DOHH2 (cell line): ENCODE measurements around the gene SLC44A1.

Source experiments
- H3F3A ChIP-seq: fragments of 200-600 bp; sonication (generic), shearing (Covaris generic); 2 replicates; pipeline ENCODE4 v1.6.0; 2016; ENCODE audit warnings: antibody characterized with exemption, mild to moderate bottlenecking; ENCODE audit not compliant: control insufficient read depth, insufficient read depth
- H3K27ac ChIP-seq: fragments of 200-600 bp; sonication (generic); 2 replicates; pipeline ENCODE4 v1.5.1; 2014; ENCODE audit warnings: low read depth, mild to moderate bottlenecking, low read length, moderate library complexity
- H3K27me3 ChIP-seq: fragments of 200-600 bp; sonication (generic); 2 replicates; pipeline ENCODE4 v1.6.1; 2014; ENCODE audit warnings: mild to moderate bottlenecking, low read length, mixed read lengths; ENCODE audit not compliant: control insufficient read depth
- H3K36me3 ChIP-seq: fragments of 200-600 bp; sonication (generic); 2 replicates; pipeline ENCODE4 v1.6.1; 2014; ENCODE audit warnings: mild to moderate bottlenecking, low read length, moderate library complexity, mixed read lengths; ENCODE audit not compliant: control insufficient read depth
- H3K4me1 ChIP-seq: fragments of 200-600 bp; sonication (generic); 2 replicates; pipeline ENCODE4 v1.6.1; 2014; ENCODE audit warnings: mild to moderate bottlenecking, low read length, mixed read lengths; ENCODE audit not compliant: control insufficient read depth
- H3K4me2 ChIP-seq: fragments of 200-600 bp; sonication (generic); 2 replicates; pipeline ENCODE4 v1.6.0; 2014; ENCODE audit warnings: mild to moderate bottlenecking, low read length, moderate library complexity
- H3K4me3 ChIP-seq: fragments of 200-600 bp; sonication (generic); 2 replicates; pipeline ENCODE4 v1.5.1; 2014; ENCODE audit warnings: mild to moderate bottlenecking, low read length, mixed read lengths
- H3K79me2 ChIP-seq: fragments of 200-600 bp; sonication (generic); 2 replicates; pipeline ENCODE4 v1.6.1; 2014; ENCODE audit warnings: mild to moderate bottlenecking, low read length, mixed read lengths; ENCODE audit not compliant: control insufficient read depth
- H3K9me2 ChIP-seq: fragments of 200-600 bp; sonication (generic); replicated peaks from 2 replicates; pipeline ENCODE4 v1.6.1; 2014; ENCODE audit warnings: mild to moderate bottlenecking, low read length, mixed read lengths; ENCODE audit not compliant: control insufficient read depth
- H3K9me3 ChIP-seq: fragments of 200-600 bp; sonication (generic); 2 replicates; pipeline ENCODE4 v1.6.1; 2014; ENCODE audit warnings: antibody characterized with exemption, low read length, mixed read lengths; ENCODE audit not compliant: control insufficient read depth, insufficient read depth
- H4K20me1 ChIP-seq: fragments of 200-600 bp; sonication (generic); 2 replicates; pipeline ENCODE4 v1.6.0; 2014; ENCODE audit warnings: low read depth, mild to moderate bottlenecking, antibody characterized with exemption, low read length, moderate library complexity; ENCODE audit not compliant: control insufficient read depth, insufficient read depth
- EZH2phosphoT487 ChIP-seq: fragments of 200-600 bp; sonication (generic); IDR thresholded peaks from 2 replicates; pipeline ENCODE4 v1.6.1; 2017; ENCODE audit warnings: borderline replicate concordance, mild to moderate bottlenecking, antibody characterized with exemption, low read length, moderate library complexity, mixed read lengths
- TF ChIP-seq, protein P1 (sequence below): fragments of 200-600 bp; sonication (generic); IDR thresholded peaks from one replicate; pipeline ENCODE4 v1.5.1; 2014; ENCODE audit warnings: antibody characterized with exemption, mild to moderate bottlenecking, low read depth, low read length; ENCODE audit not compliant: poor library complexity, severe bottlenecking

The SLC44A1 gene

GRCh38 chr9:105406369-105406768, 161.9 kb downstream of the SLC44A1 start:
- no peak for TF ChIP-seq EZH2phosphoT487
- TF ChIP-seq, protein P1, sequence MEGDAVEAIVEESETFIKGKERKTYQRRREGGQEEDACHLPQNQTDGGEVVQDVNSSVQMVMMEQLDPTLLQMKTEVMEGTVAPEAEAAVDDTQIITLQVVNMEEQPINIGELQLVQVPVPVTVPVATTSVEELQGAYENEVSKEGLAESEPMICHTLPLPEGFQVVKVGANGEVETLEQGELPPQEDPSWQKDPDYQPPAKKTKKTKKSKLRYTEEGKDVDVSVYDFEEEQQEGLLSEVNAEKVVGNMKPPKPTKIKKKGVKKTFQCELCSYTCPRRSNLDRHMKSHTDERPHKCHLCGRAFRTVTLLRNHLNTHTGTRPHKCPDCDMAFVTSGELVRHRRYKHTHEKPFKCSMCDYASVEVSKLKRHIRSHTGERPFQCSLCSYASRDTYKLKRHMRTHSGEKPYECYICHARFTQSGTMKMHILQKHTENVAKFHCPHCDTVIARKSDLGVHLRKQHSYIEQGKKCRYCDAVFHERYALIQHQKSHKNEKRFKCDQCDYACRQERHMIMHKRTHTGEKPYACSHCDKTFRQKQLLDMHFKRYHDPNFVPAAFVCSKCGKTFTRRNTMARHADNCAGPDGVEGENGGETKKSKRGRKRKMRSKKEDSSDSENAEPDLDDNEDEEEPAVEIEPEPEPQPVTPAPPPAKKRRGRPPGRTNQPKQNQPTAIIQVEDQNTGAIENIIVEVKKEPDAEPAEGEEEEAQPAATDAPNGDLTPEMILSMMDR: no peak

GRCh38 chr9:105413525-105413924, 169.1 kb downstream of the SLC44A1 start:
- H3K9me2 ChIP-seq: no peaks in the 10 kb centered on the region
- no peaks in the 10 kb centered on the region for H4K20me1 ChIP-seq
- no peaks in the 10 kb centered on the region for H3K9me3 ChIP-seq
- no peak overlapping the region for H3K4me3 ChIP-seq
- H3K36me3 ChIP-seq: no peaks in the 10 kb centered on the region
- 0 out of 2 replicates have a peak, but pooled peaks cover 3% of the 10 kb centered on the region for H3K27me3 ChIP-seq
- H3K4me1 ChIP-seq: 0 out of 2 replicates have a peak, but pooled peaks cover 3% of the 10 kb centered on the region
- no peak for TF ChIP-seq EZH2phosphoT487
- TF ChIP-seq, protein P1: no peak
- H3F3A ChIP-seq: no peaks in the 10 kb centered on the region
- H3K4me2 ChIP-seq: no peak overlapping the region
- no peaks in the 10 kb centered on the region for H3K79me2 ChIP-seq
- H3K27ac ChIP-seq: no peak overlapping the region

More at GRCh38 chr9:105406369-105406768, 161.9 kb downstream of the SLC44A1 start:
- no peaks in the 10 kb centered on the region for H3F3A ChIP-seq
- no peak overlapping the region for H3K4me2 ChIP-seq
- H4K20me1 ChIP-seq: no peaks in the 10 kb centered on the region
- H3K9me3 ChIP-seq: no peaks in the 10 kb centered on the region
- H3K36me3 ChIP-seq: no peaks in the 10 kb centered on the region
- H3K27me3 ChIP-seq: peaks cover 14% of the 10 kb centered on the region; the same call in 1 of the 2 replicates
- H3K79me2 ChIP-seq: no peaks in the 10 kb centered on the region
- no peaks in the 10 kb centered on the region for H3K9me2 ChIP-seq
- H3K27ac ChIP-seq: no peak overlapping the region
- H3K4me3 ChIP-seq: no peak overlapping the region
- peaks cover 27% of the 10 kb centered on the region for H3K4me1 ChIP-seq

DNA sequence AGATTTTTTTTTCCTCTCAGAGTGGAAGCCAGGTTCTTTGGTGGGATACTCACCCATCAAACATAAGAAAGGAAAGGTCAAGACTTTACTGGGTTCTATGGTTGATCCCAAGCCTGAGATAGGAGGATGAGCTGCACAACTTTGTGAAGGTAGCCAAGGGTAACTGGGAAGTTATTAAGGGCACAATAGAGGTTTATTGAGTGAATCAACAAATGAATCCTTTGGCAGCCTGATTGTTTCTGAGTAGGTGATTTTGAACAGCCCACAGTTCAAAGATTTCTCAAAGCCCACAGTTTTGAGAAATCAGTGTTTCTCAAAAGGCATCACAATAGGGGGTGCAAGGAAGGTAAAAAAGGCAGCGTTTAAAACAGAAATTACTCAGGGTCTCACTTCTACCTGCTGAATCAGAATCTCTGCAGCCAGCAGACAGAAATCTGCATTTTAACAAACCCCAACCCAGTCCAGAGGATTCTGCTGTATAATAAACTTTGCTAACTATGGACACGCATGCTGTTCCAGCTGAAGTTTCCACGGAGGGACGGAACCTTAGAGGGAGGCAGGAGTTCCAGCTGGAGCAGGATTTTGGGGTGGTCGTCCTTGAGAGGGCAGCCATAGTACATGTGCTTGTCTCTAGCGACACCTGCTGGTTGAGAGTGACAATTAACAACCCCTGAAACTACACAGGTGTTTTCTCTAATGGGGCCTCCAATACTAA, 170.7 kb downstream of the SLC44A1 start:
- no peak overlapping the region for H3K27ac ChIP-seq
- no peaks in the 10 kb centered on the region for H3K9me2 ChIP-seq
- H3F3A ChIP-seq: no peaks in the 10 kb centered on the region
- no peaks in the 10 kb centered on the region for H3K9me3 ChIP-seq
- no peaks in the 10 kb centered on the region for H3K79me2 ChIP-seq
- H3K4me2 ChIP-seq: peak overlapping the region; percentile 15; the same call in 1 of the 2 replicates
- TF ChIP-seq EZH2phosphoT487: no peak
- TF ChIP-seq, protein P1: peak; percentile 91
- H3K27me3 ChIP-seq: 0 out of 2 replicates have a peak, but pooled peaks cover 3% of the 10 kb centered on the region
- no peak overlapping the region for H3K4me3 ChIP-seq
- no peaks in the 10 kb centered on the region for H4K20me1 ChIP-seq
- no peaks in the 10 kb centered on the region for H3K36me3 ChIP-seq
- 0 out of 2 replicates have a peak, but pooled peaks cover 3% of the 10 kb centered on the region for H3K4me1 ChIP-seq
